Glutamatergic neuron (in vitro differentiated cells): Measurements from ENCODE around the gene TTLL4. TPM values are rescaled to one million over a fixed set of nuclear protein-coding genes. Genes with fewer than 3 reads are reported as not detected.

ENCODE experiments used
- DNase-seq: peaks from one replicate; pipeline ENCODE4 v3.0.0; 2022
- H3K27ac Mint-ChIP-seq: one replicate; pipeline ENCODE4 v1.8.0; 2020; ENCODE audit warnings: mild to moderate bottlenecking, mixed read lengths, inconsistent platforms; ENCODE audit not compliant: unreplicated experiment
- H3K27me3 Mint-ChIP-seq: one replicate; pipeline ENCODE4 v1.8.0; 2020; ENCODE audit warnings: mild to moderate bottlenecking, moderate library complexity, mixed read lengths, inconsistent platforms; ENCODE audit not compliant: unreplicated experiment
- H3K36me3 Mint-ChIP-seq: one replicate; pipeline ENCODE4 v1.8.0; 2020; ENCODE audit warnings: mild to moderate bottlenecking, mixed read lengths, inconsistent platforms; ENCODE audit not compliant: unreplicated experiment
- H3K4me1 Mint-ChIP-seq: one replicate; pipeline ENCODE4 v1.8.0; 2020; ENCODE audit warnings: mild to moderate bottlenecking, low read depth, mixed read lengths, inconsistent platforms; ENCODE audit not compliant: unreplicated experiment
- H3K4me3 Mint-ChIP-seq: one replicate; pipeline ENCODE4 v1.8.0; 2020; ENCODE audit warnings: mild to moderate bottlenecking, mixed read lengths, inconsistent platforms; ENCODE audit not compliant: unreplicated experiment
- H3K9me3 Mint-ChIP-seq: one replicate; pipeline ENCODE4 v1.8.0; 2020; ENCODE audit warnings: mild to moderate bottlenecking, moderate library complexity, mixed read lengths, inconsistent platforms; ENCODE audit not compliant: unreplicated experiment
- CTCF ChIP-seq: fragments of 200-600 bp; sonication (generic); IDR thresholded peaks from one replicate; pipeline ENCODE4 v1.5.0; 2021; ENCODE audit not compliant: partially characterized antibody, unreplicated experiment
- total RNA-seq: library from RNA; stranded (reverse); fragmentation: NEBNext Ultra II Directional; extraction: Animal tissue kit (Norgen Biotek cat#: 25700); gene quantifications from one replicate; pipeline ENCODE4 v1.2.1, GENCODE V29; 2021; ENCODE audit not compliant: unreplicated experiment

The TTLL4 gene
- total RNA-seq, 1 donor from 2014 or later, result 27.9 TPM

- no peaks in the 10 kb centered on the region for H3K36me3 Mint-ChIP-seq
Measured at GRCh38 chr2:218788529-218789255, 78.1 kb downstream of the TTLL4 start.

GRCh38 chr2:218792433-218792832 lies 81.8 kb downstream of the TTLL4 start:
- H3K27ac Mint-ChIP-seq, result no peak overlapping the region
- H3K9me3 Mint-ChIP-seq, result no peaks in the 10 kb centered on the region
- DNase-seq, result no peak
- H3K27me3 Mint-ChIP-seq, result peaks cover 2% of the 10 kb centered on the region
- H3K4me1 Mint-ChIP-seq, result no peaks in the 10 kb centered on the region
- TF ChIP-seq CTCF, result no peak
- H3K36me3 Mint-ChIP-seq, result no peaks in the 10 kb centered on the region
- no peak overlapping the region for H3K4me3 Mint-ChIP-seq

More at GRCh38 chr2:218788529-218789255, 78.1 kb downstream of the TTLL4 start:
- Mint-ChIP-seq H3K27me3 (no peaks in the 10 kb centered on the region), H3K4me3 (no peak overlapping the region), H3K4me1 (no peaks in the 10 kb centered on the region), H3K9me3 (no peaks in the 10 kb centered on the region), H3K27ac (no peak overlapping the region)
- no peak for DNase-seq
- TF ChIP-seq CTCF, result no peak

GRCh38 chr2:218796691-218797090 lies 86.1 kb downstream of the TTLL4 start:
- TF ChIP-seq CTCF, result no peak
- no peak for DNase-seq
- Mint-ChIP-seq H3K4me1 (no peaks in the 10 kb centered on the region), H3K27ac (no peak overlapping the region), H3K27me3 (peaks cover 2% of the 10 kb centered on the region), H3K4me3 (no peak overlapping the region), H3K9me3 (peaks cover 1% of the 10 kb centered on the region), H3K36me3 (no peaks in the 10 kb centered on the region)

GRCh38 chr2:218798767-218799504 lies 88.3 kb downstream of the TTLL4 start:
- Mint-ChIP-seq H3K36me3 (no peaks in the 10 kb centered on the region), H3K4me1 (no peaks in the 10 kb centered on the region), H3K27ac (no peak overlapping the region), H3K4me3 (no peak overlapping the region), H3K27me3 (peaks cover 2% of the 10 kb centered on the region), H3K9me3 (peaks cover 1% of the 10 kb centered on the region)
- TF ChIP-seq CTCF, result no peak
- DNase-seq, result no peak

- no peak for TF ChIP-seq CTCF
- Mint-ChIP-seq H3K4me3 (no peak overlapping the region), H3K4me1 (no peaks in the 10 kb centered on the region), H3K27ac (no peak overlapping the region), H3K36me3 (no peaks in the 10 kb centered on the region), H3K27me3 (peaks cover 2% of the 10 kb centered on the region), H3K9me3 (peaks cover 1% of the 10 kb centered on the region)
- DNase-seq, result no peak
Measured at GRCh38 chr2:218799990-218800389, 89.4 kb downstream of the TTLL4 start.
